ENCODE data around the gene FAM118A. TPM values are rescaled to one million over a fixed set of nuclear protein-coding genes. Genes with fewer than 3 reads are reported as not detected.
"Not testable (repeated sequence)": the region's sequence is repeated elsewhere in the genome, so short reads cannot be mapped to it uniquely, and the experiment has no call there.

Gene FAM118A
- total and polyA plus RNA-seq, 8 donors = 23.9 to 210 (median 33.8) TPM

GRCh38 chr22:45323695-45324094, 14.0 kb downstream of the FAM118A start:
- no peaks in the 10 kb centered on the region for H3K9me3 ChIP-seq
- H3K4me1 ChIP-seq = peaks cover 0 to 15% of the 10 kb centered on the region in 2 donors
- TF ChIP-seq, protein P1, sequence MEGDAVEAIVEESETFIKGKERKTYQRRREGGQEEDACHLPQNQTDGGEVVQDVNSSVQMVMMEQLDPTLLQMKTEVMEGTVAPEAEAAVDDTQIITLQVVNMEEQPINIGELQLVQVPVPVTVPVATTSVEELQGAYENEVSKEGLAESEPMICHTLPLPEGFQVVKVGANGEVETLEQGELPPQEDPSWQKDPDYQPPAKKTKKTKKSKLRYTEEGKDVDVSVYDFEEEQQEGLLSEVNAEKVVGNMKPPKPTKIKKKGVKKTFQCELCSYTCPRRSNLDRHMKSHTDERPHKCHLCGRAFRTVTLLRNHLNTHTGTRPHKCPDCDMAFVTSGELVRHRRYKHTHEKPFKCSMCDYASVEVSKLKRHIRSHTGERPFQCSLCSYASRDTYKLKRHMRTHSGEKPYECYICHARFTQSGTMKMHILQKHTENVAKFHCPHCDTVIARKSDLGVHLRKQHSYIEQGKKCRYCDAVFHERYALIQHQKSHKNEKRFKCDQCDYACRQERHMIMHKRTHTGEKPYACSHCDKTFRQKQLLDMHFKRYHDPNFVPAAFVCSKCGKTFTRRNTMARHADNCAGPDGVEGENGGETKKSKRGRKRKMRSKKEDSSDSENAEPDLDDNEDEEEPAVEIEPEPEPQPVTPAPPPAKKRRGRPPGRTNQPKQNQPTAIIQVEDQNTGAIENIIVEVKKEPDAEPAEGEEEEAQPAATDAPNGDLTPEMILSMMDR (IDR thresholded peaks at IDR 0.05) = no peak
- ATAC-seq = no peak
- H3K36me3 ChIP-seq = peaks cover 0 to 42% of the 10 kb centered on the region in 2 donors
- no peak overlapping the region for H3K4me3 ChIP-seq
- H3K27me3 ChIP-seq = no peaks in the 10 kb centered on the region
- intact Hi-C loops (cut with DNase I) = no loop called here
- no peak overlapping the region for H3K27ac ChIP-seq
- no peak for DNase-seq

- no peaks in the 10 kb centered on the region for H3K27me3 ChIP-seq
- TF ChIP-seq, protein P1 (IDR thresholded peaks at IDR 0.05) = no peak
- ATAC-seq (no peak), DNase-seq (no peak)
- H3K27ac ChIP-seq = no peak overlapping the region
- H3K36me3 ChIP-seq = peaks cover 0 to 47% of the 10 kb centered on the region in 2 donors
- no peak overlapping the region for H3K4me3 ChIP-seq
- intact Hi-C loops (cut with DNase I) = no loop called here
- H3K9me3 ChIP-seq = no peaks in the 10 kb centered on the region
- H3K4me1 ChIP-seq = peaks cover 0 to 9% of the 10 kb centered on the region in 2 donors
Observed at GRCh38 chr22:45324311-45324711, 14.6 kb downstream of the FAM118A start.

DNA sequence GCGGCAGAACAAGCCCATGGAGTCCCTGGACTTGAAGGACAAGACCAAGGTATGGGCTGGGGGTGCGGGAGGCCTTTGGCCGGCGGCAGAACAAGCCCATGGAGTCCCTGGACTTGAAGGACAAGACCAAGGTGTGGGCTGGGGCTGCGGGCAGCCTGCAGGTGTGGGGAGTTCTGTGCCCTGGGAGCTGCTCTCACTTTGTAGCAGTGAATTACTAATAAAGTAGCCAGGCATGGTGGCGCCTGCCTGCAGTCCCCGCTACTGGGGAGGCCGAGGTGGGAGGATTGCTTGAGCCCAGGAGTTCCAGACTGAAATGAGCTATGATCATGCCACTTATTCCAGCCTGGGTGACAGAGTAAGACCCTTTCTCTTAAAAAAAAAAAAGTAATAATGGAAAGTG, 18.5 kb downstream of the FAM118A start:
- H3K9me3 ChIP-seq; intact Hi-C loops (cut with DNase I); H3K4me3 ChIP-seq; H3K4me1 ChIP-seq; H3K27me3 ChIP-seq; H3K27ac ChIP-seq; ATAC-seq; DNase-seq: not testable (repeated sequence)
- peaks cover 0 to 76% of the 10 kb centered on the region in 2 donors for H3K36me3 ChIP-seq

DNA sequence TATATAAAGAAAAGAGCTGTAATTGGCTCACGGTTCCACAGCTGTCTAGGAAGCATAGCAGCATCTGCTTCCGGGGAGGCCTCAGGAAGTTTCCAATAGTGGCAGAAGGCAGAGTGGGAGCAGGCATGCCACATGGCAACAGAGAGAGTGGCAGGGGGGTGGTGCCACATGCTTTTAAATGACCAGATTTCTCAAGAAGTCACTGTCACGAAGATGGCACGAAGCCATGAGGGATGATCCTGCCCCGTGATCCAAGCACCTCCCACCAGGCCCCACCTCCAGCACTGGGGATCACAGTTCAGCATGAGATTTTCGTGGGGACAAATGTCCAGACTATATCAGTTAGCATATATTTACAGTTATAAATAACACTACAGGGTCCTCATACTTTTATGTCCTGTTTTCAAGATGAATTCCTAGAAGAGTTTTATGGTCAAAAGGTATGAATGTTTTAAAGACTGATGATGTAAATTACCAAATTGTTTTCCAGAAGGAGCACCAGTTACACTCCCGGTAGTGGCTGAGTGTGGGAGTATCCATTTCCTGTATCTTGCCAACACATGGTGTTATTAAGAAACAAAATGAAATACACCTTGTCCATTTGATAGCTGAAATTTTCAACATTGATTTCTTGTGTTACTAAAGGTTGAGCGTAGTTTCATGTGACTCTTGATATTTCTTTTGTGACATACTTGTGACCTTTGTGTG, 19.2 kb downstream of the FAM118A start:
- no peak overlapping the region for H3K4me3 ChIP-seq
- H3K27me3 ChIP-seq = no peaks in the 10 kb centered on the region
- peaks cover 0 to 73% of the 10 kb centered on the region in 2 donors for H3K36me3 ChIP-seq
- ATAC-seq (peak; percentile 16), DNase-seq (no peak)
- no peaks in the 10 kb centered on the region for H3K4me1 ChIP-seq
- intact Hi-C loops (cut with DNase I) = no loop called here
- TF ChIP-seq, protein P1 (IDR thresholded peaks at IDR 0.05) = no peak
- H3K27ac ChIP-seq = no peak overlapping the region
- H3K9me3 ChIP-seq = no peaks in the 10 kb centered on the region

GRCh38 chr22:45329530-45329936, 19.8 kb downstream of the FAM118A start:
- DNase-seq = peak in 1 of 4 donors; percentile 53
- no peaks in the 10 kb centered on the region for H3K9me3 ChIP-seq
- no peaks in the 10 kb centered on the region for H3K4me1 ChIP-seq
- no peak overlapping the region for H3K27ac ChIP-seq
- H3K27me3 ChIP-seq = no peaks in the 10 kb centered on the region
- no peak overlapping the region for H3K4me3 ChIP-seq
- intact Hi-C loops (cut with DNase I) = no loop called here
- TF ChIP-seq, protein P1 (IDR thresholded peaks at IDR 0.05) = no peak
- ATAC-seq = no peak
- peaks cover 0 to 71% of the 10 kb centered on the region in 2 donors for H3K36me3 ChIP-seq

DNA sequence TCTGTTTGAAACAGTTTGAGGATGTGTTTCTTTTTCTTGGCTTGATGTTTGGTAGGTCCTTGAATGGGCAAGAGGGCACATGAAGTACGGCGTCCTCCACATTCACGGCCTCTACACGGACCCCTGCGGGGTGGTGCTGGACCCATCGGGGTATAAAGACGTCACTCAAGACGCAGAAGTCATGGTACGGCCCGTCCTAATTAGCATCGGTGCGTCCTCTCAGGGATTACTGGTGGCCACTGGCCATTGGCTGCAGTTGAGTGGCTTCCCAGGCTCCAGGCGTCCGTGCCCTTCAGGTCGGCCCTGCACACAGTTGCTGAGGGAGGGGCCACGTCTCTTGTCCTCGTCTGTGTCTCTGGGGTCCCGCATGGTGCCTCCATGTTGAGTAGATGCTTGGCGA, 20.8 kb downstream of the FAM118A start:
- no peak for ATAC-seq
- Histone ChIP-seq H3K4me3 (no peak overlapping the region), H3K9me3 (no peaks in the 10 kb centered on the region), H3K4me1 (no peaks in the 10 kb centered on the region), H3K36me3 (peaks cover 0 to 78% of the 10 kb centered on the region in 2 donors), H3K27ac (no peak overlapping the region), H3K27me3 (no peaks in the 10 kb centered on the region)
- no peak for DNase-seq
- intact Hi-C loops (cut with DNase I) = no loop called here
- TF ChIP-seq, protein P1 (IDR thresholded peaks at IDR 0.05) = no peak

Data from left lung (tissue), 10 donors.